ENCODE data around the gene AKAP7. TPM values are rescaled to one million over a fixed set of nuclear protein-coding genes. Genes with fewer than 3 reads are reported as not detected.
"Not testable (repeated sequence)": the region's sequence is repeated elsewhere in the genome, so short reads cannot be mapped to it uniquely, and the experiment has no call there.

Gene AKAP7
- total RNA-seq, 1 donor from 2014 or later = 16.5 TPM

GRCh38 chr6:131251590-131252199 is 116.4 kb downstream of the AKAP7 start:
- DNase-seq (ENCODE audit: low spot score) = no peak

- no peak for DNase-seq (ENCODE audit: low spot score)
Measured at GRCh38 chr6:131255434-131255833, 120.2 kb downstream of the AKAP7 start.

GRCh38 chr6:131255911-131256310 is 120.6 kb downstream of the AKAP7 start:
- no peak for DNase-seq (ENCODE audit: low spot score)

- no peak for DNase-seq (ENCODE audit: low spot score)
Measured at GRCh38 chr6:131257104-131257503, 121.8 kb downstream of the AKAP7 start.

GRCh38 chr6:131258010-131258652 is 122.9 kb downstream of the AKAP7 start:
- no peak for DNase-seq (ENCODE audit: low spot score)

GRCh38 chr6:131258816-131259476 is 123.7 kb downstream of the AKAP7 start:
- DNase-seq (ENCODE audit: low spot score) = no peak

GRCh38 chr6:131260960-131261359 is 125.7 kb downstream of the AKAP7 start:
- DNase-seq (ENCODE audit: low spot score) = not testable (repeated sequence)

- no peak for DNase-seq (ENCODE audit: low spot score)
Measured at GRCh38 chr6:131262060-131262459, 126.8 kb downstream of the AKAP7 start.

GRCh38 chr6:131265939-131266338 is 130.7 kb downstream of the AKAP7 start:
- no peak for DNase-seq (ENCODE audit: low spot score)

- no peak for DNase-seq (ENCODE audit: low spot score)
Measured at GRCh38 chr6:131268303-131268702, 133.0 kb downstream of the AKAP7 start.

- DNase-seq (ENCODE audit: low spot score) = no peak
Measured at GRCh38 chr6:131269565-131270391, 134.5 kb downstream of the AKAP7 start.

- DNase-seq (ENCODE audit: low spot score) = no peak
Measured at GRCh38 chr6:131270534-131270933, 135.3 kb downstream of the AKAP7 start.

GRCh38 chr6:131275273-131275672 is 140.0 kb downstream of the AKAP7 start:
- DNase-seq (ENCODE audit: low spot score) = no peak

GRCh38 chr6:131277591-131277990 is 142.3 kb downstream of the AKAP7 start:
- no peak for DNase-seq (ENCODE audit: low spot score)

- no peak for DNase-seq (ENCODE audit: low spot score)
Measured at GRCh38 chr6:131281471-131282270, 146.4 kb downstream of the AKAP7 start.

GRCh38 chr6:131282365-131282764 is 147.1 kb downstream of the AKAP7 start:
- no peak for DNase-seq (ENCODE audit: low spot score)

- DNase-seq (ENCODE audit: low spot score) = no peak
Measured at GRCh38 chr6:131283466-131284175, 148.4 kb downstream of the AKAP7 start.

GRCh38 chr6:131285548-131285947 is 150.3 kb downstream of the AKAP7 start:
- no peak for DNase-seq (ENCODE audit: low spot score)

GRCh38 chr6:131286469-131287040 is 151.3 kb downstream of the AKAP7 start:
- no peak for DNase-seq (ENCODE audit: low spot score)

GRCh38 chr6:131288214-131288613 is 152.9 kb downstream of the AKAP7 start:
- DNase-seq (ENCODE audit: low spot score) = no peak
